ENCODE data around the gene LTBP3. TPM values are rescaled to one million over a fixed set of nuclear protein-coding genes. Genes with fewer than 3 reads are reported as not detected.

LTBP3 gene
- total and polyA plus RNA-seq, 9 of the 15 experiments (the other 6 are each of a cell fraction or from before 2014, with no cell fraction given), result 0.06 to 20.5 (median 4.8) TPM

DNA sequence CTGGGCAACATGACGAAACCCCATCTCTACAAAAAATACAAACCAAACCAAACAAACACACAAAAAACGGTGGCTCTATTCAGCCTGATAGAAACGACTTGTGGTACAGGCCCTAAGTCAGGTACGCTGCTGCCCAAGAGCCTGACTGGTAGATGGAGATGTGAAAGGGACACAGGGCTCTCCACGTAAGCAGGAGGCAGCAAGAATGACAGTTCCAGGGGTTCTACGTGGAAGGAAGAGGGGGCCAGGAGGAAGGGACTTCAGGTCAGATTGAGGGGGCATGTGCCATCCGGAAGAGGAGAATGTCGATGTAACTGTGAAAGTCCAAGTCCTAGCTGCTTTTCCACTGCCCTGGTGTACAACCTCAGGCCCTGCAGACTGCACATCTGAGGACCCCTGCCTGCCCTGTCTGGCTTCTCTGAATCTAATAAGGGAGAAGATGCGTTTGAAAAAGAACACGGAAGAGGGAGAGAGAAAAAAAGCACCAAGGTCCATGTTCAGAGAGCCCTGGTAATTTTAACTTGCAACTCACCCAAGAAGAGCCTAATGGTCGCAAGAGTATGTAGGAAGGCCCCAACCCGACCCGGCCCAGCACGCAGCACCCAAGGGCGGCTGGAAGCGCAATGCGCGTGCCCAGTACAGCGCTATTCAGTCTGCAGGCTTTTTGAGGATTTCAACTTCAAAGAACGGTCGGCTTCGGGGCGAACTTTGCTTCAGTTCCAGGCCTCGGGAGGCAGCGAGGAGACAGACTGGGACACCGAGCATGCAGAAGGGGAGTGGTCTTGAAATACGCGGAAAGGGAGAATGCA, 11.2 kb upstream of the LTBP3 start (continued):
- TF ChIP-seq KLF13 (tag; IDR thresholded peaks at IDR 0.05; ENCODE audit: borderline replicate concordance, low read depth) (no peak), HDGF (IDR thresholded peaks at IDR 0.05) (0 out of 2 replicates have a peak, but pooled peaks have one; percentile 45)
- TF ChIP-seq, protein P1, sequence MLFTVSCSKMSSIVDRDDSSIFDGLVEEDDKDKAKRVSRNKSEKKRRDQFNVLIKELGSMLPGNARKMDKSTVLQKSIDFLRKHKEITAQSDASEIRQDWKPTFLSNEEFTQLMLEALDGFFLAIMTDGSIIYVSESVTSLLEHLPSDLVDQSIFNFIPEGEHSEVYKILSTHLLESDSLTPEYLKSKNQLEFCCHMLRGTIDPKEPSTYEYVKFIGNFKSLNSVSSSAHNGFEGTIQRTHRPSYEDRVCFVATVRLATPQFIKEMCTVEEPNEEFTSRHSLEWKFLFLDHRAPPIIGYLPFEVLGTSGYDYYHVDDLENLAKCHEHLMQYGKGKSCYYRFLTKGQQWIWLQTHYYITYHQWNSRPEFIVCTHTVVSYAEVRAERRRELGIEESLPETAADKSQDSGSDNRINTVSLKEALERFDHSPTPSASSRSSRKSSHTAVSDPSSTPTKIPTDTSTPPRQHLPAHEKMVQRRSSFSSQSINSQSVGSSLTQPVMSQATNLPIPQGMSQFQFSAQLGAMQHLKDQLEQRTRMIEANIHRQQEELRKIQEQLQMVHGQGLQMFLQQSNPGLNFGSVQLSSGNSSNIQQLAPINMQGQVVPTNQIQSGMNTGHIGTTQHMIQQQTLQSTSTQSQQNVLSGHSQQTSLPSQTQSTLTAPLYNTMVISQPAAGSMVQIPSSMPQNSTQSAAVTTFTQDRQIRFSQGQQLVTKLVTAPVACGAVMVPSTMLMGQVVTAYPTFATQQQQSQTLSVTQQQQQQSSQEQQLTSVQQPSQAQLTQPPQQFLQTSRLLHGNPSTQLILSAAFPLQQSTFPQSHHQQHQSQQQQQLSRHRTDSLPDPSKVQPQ (CRISPR knock-in tag; IDR thresholded peaks at IDR 0.05; ENCODE audit: borderline replicate concordance), result no peak

DNA sequence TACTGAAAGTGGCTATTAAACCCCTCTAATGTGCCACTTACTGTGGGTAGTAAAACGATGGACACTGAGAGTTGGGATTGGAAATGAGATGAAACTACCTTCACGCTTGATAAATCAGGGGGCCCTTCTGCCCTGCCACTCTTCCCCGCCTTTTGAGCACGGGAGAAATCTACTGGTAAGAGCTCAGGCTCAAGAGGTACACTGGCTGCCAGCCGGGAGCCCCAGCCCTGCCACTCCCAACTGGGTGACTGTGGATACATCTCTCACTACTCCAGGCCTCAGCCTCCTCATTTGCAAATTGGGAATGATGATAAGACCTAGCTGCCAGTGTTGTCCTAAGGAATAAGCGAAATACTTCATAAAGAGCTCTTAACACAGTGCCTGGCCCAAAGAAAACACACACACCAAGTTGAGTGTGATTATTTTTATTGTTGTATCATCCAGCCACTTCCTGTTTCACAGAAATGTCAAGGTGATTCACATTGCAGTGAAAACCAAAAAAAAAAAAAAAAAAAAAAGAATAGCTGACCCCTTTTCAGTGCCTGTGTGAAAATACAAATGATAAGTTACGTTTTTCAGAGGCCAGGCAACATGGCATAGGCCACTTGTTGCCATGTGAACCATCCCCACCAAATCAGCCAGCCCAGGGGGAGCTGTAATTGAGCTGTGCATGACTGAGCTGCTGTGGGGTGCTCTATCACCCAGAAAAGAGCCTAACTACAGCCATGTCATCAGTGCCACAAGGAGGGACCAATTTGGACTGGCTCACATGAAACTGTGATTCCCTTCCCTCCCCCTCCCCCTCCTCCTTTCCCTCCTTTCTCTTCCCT, 7.7 kb upstream of the LTBP3 start:
- no peaks in the 10 kb centered on the region for H3K9me1 ChIP-seq (ENCODE audit: control insufficient read depth, insufficient read depth, low read length)
- FAIRE-seq (no peak), ATAC-seq (no peak), DNase-seq (ENCODE audit: extremely low read depth in 1 of 4, low spot score in 3 of 4) (no peak)
- POLR2A ChIA-PET, result interaction anchor here (1.1 to 2.1 kb wide), 2 partner anchors 59 to 140 kb away, joined by 4 to 5 read pairs; no protein-coding TSS in a partner anchor
- H3K9me3 ChIP-seq (replicated peaks; ENCODE audit: control insufficient read depth, insufficient read depth, low read depth, low read length), result no peaks in the 10 kb centered on the region
- CTCF ChIA-PET (ENCODE audit: low intra/inter-chr PET ratio), result no interaction called here
- peaks cover 25% of the 10 kb centered on the region for H3K79me2 ChIP-seq (ENCODE audit: control insufficient read depth, insufficient read depth, low read length)
- no peak overlapping the region for H2AFZ ChIP-seq (ENCODE audit: low read depth, low read length)
- TF ChIP-seq ZNF384 (IDR thresholded peaks at IDR 0.05; ENCODE audit: low read depth, low read length), result peak; percentile 9; the same call in 1 of the 2 replicates
- peak in 1 of 2 experiments; percentile 64; a peak in 1 of 4 replicates for TF ChIP-seq KDM1A (IDR thresholded peaks at IDR 0.05)
- TF ChIP-seq, protein P2, sequence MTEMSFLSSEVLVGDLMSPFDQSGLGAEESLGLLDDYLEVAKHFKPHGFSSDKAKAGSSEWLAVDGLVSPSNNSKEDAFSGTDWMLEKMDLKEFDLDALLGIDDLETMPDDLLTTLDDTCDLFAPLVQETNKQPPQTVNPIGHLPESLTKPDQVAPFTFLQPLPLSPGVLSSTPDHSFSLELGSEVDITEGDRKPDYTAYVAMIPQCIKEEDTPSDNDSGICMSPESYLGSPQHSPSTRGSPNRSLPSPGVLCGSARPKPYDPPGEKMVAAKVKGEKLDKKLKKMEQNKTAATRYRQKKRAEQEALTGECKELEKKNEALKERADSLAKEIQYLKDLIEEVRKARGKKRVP (CRISPR knock-in tag; IDR thresholded peaks at IDR 0.05), result no peak
- TF ChIP-seq SMARCC2 (IDR thresholded peaks at IDR 0.05; ENCODE audit: low read depth), result no peak
- TF ChIP-seq SPI1 (IDR thresholded peaks at IDR 0.05; ENCODE audit: borderline replicate concordance, low read depth, low read length), result peak; percentile 78
- no peak for TF ChIP-seq POLR3A (IDR thresholded peaks at IDR 0.05; ENCODE audit: borderline replicate concordance, extremely low read depth, insufficient read depth, insufficient read length)
- no peak overlapping the region for H3K4me2 ChIP-seq (ENCODE audit: insufficient read depth, low read length)
- 42% methylated on average over 7 of the region's 7 CpGs for WGBS (ENCODE audit: insufficient coverage, low coverage, missing lambda C conversion rate)
- H3K27ac ChIP-seq (ENCODE audit: extremely low read depth, low read depth, low read length), result no peak overlapping the region
- H4K20me1 ChIP-seq (replicated peaks; ENCODE audit: control insufficient read depth, insufficient read depth, low read length), result no peaks in the 10 kb centered on the region
- H3K9ac ChIP-seq (ENCODE audit: insufficient read depth in 1 of 2, low read depth in 2 of 2, low read length in 2 of 2), result no peak overlapping the region
- no peaks in the 10 kb centered on the region for H3K36me3 ChIP-seq (ENCODE audit: control insufficient read depth, insufficient read depth, low read length)
- intact Hi-C loops (cut with micrococcal nuclease), result no loop called here
- peaks cover 14 to 34% of the 10 kb centered on the region in 2 experiments for H3K4me1 ChIP-seq (replicated peaks in 1 of 2; ENCODE audit: control insufficient read depth in 2 of 2, insufficient read depth in 2 of 2, low read length in 2 of 2)
- no peak overlapping the region for H3K4me3 ChIP-seq
- BruUV-seq (replicated peaks), result no TSS peak
- no peaks in the 10 kb centered on the region for H3K27me3 ChIP-seq (ENCODE audit: control insufficient read depth in 2 of 2, insufficient read depth in 2 of 2, low read length in 2 of 2)
- in situ Hi-C loops (cut with MboI), result no loop called here
